Stimulated activated CD8-positive, alpha-beta memory T cell treated with anti-CD3 and anti-CD28 coated beads, Interleukin-15, amount 100 ng/mL, for 1 hour (primary cell): ENCODE data around the gene SMYD3.
"Not testable (repeated sequence)": the region's sequence is repeated elsewhere in the genome, so short reads cannot be mapped to it uniquely, and the experiment has no call there.

Experiments used
- DNase-seq: peaks from one replicate; pipeline ENCODE4 v3.0.0-alpha.2; 2020; ENCODE audit warnings: low read depth

The SMYD3 gene

GRCh38 chr1:245765230-245766000 lies 741.7 kb downstream of the SMYD3 start:
- DNase-seq = no peak

GRCh38 chr1:245763873-245764331 lies 743.2 kb downstream of the SMYD3 start:
- no peak for DNase-seq

DNA sequence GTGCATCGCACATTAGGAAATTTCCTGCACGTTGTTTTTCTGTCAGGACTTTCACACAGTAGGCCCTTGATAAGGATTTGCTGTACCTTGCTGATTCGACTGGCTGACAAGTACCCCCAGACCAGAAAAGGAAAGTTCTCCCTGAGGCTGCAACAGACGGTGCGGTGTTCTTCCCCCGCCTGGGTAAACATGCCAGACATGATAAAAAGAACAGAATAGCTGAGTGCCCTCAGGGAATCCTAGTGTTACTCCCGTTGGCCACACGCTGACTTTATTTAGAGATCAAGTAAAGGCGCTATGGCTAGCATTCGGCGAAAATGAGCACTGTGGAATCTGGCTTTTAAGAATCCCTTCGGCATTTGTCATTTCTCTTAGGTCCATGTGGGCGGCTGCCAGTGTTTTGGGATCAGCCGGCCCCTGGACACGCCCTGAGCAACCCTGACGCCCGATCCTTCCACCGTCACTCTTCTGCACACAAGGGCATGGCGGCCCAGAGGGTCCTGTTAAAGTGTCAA lies 744.6 kb downstream of the SMYD3 start:
- no peak for DNase-seq

GRCh38 chr1:245760301-245760700 lies 746.8 kb downstream of the SMYD3 start:
- no peak for DNase-seq

DNA sequence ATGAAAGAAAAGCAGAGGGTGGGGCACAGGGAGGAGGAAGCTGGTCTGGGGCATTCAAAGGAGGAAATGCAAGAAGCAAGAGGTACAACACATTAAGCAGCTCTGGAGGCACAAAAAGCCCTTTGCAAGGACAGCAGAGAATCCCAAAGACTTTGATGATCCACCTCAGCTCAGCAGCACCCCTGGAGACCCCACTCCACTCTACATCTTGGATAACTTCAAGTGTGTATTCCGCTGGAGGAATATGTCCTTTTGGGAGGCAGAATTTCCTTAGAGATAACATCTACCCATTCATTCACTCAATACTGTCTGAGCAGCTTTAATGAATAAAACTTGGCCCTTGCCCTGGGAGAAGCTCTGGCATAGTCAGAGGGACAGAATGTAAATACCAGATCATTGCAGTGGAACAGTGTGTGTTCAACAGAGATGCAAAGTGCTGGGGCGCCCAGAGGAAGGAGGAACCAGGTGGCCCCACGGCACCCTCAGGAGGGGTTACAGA lies 752.6 kb downstream of the SMYD3 start:
- DNase-seq = no peak

DNA sequence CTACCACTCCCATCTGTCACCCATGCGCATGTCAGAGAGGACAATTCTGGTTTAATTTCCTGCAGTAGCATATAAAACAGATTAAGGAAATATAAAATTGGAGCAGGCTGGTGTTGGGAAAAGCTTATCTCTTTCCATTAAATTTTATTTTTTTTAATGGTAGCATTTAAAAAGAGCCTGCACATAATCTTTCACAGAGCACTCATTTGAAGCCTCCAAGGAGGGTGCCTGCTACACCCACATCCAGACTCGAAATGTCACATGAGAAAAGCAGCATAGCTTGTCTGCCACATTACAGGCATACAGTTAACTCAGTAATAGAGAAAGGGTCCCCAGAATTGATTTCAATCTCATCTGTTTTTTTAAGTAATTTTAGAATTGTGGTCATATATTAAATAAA lies 753.3 kb downstream of the SMYD3 start:
- no peak for DNase-seq

GRCh38 chr1:245752561-245752960 lies 754.5 kb downstream of the SMYD3 start:
- no peak for DNase-seq

GRCh38 chr1:245751726-245752470 lies 755.2 kb downstream of the SMYD3 start:
- no peak for DNase-seq

GRCh38 chr1:245751116-245751515 lies 756.0 kb downstream of the SMYD3 start:
- DNase-seq = no peak

GRCh38 chr1:245750261-245750660 lies 756.8 kb downstream of the SMYD3 start:
- DNase-seq = no peak

- DNase-seq = no peak
Measured at GRCh38 chr1:245749053-245749452, 758.0 kb downstream of the SMYD3 start.

- no peak for DNase-seq
Measured at GRCh38 chr1:245748646-245749045, 758.4 kb downstream of the SMYD3 start.

GRCh38 chr1:245748240-245748639 lies 758.8 kb downstream of the SMYD3 start:
- DNase-seq = no peak

GRCh38 chr1:245742896-245743295 lies 764.2 kb downstream of the SMYD3 start:
- no peak for DNase-seq

DNA sequence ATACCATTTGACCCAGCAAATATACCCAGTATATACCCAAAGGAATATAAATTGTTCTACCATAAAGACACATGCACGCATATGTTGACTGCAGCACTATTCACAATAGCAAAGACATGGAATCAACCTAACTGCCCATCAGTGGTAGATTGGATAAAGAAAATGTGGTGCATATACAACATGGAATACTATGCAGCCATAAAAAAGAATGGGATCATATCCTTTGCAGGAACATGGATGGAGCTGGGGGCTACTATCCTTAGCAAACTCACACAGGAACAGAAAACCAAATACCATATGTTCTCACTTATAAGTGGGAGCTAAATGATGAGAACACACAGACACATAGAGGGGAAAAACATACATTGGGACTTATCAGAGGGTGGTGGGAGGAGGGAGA lies 766.7 kb downstream of the SMYD3 start:
- not testable (repeated sequence) for DNase-seq

GRCh38 chr1:245730801-245731200 lies 776.3 kb downstream of the SMYD3 start:
- no peak for DNase-seq

DNA sequence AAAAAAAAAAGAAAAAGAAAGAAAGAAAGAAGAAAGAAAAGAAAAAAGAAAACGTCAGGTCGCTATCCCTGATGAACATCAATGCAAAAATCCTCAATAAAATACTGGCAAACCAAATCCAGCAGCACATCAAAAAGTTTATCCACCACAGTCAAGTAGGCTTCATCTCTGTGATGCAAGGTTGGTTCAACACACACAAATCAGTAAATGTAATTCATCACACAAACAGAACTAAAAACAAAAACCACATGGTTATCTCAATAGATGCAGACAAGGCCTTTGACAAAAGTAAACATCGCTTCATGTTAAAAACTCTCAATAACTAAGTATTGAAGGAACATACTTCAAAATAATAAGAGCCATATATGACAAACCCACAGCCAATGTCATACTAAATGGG lies 779.0 kb downstream of the SMYD3 start:
- DNase-seq = not testable (repeated sequence)

DNA sequence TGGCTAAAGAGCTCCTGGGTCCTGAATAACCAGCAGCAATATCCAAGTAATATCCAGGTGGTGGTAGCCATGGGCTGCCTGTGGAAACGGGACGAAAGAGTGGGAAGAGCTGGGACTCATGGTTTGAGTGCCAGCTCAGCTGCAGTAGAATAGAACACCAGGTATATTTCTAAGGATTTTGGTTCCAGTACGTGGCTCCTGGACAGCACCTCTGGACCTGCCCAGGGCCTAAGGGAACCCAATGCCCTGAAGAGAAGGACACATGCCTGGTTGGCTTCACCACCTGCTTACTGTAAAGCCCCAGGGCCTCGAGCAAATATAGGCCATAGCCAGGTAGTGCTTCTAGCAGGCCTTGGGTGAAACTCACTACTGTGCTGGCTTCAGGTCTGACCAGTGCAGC lies 785.6 kb downstream of the SMYD3 start:
- no peak for DNase-seq

GRCh38 chr1:245718951-245719350 lies 788.1 kb downstream of the SMYD3 start:
- DNase-seq = no peak

DNA sequence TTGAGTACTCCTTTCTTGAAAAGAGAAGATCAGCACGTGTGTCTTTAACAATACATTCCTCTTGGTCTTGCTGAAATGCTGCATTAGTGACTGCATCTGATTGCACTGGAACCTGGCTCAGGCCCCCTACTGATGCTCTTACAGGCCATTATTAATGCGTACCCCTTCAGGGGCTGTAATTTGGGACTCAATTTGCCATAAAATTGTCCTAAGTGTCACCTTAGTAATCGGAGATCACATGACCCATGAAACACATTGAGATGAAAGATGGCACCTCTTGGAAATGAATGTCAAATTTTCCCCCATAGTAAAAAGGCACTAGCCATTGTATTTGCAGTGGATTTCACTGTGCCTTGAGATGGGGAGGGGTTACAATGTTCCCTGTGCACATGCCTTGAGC lies 789.0 kb downstream of the SMYD3 start:
- DNase-seq = no peak

GRCh38 chr1:245717611-245718010 lies 789.5 kb downstream of the SMYD3 start:
- DNase-seq = no peak

DNA sequence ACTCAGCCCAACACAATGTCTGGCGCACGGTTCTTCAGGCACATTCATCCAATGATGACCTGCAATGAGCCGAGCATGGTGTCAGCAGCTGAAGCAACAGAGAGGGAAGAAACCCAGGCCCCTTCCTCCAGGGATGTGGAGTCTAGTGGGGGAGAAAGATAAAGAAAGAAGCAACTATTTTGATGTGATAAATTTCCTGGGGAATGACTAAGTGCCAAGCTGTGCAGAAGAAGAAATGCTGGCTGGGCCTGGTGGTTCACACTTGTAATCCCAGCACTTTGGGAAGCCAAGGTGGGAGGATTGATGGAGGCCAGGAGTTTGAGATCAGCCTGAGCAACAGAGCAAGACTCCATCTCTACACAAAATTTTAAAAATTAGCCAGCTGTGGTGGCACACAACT lies 790.5 kb downstream of the SMYD3 start:
- no peak for DNase-seq

DNA sequence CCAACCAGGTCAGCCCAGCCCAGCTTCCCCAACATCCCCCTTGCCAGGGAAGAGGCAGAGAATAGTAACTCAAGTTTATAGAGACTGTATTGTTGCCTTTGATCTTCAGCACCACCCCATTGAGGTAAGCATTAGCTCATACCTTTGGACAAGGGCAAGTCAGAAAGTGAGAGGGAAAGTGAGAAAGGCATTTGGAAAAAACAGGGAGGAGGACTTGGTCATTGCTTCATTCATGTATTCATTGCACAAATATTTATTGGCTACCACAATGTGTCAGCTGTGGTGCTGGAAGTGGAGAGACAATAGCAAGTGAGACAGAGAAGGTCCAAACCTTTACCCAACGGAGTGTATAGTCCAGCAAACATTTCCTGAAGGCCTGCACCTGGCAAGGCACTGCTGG lies 791.1 kb downstream of the SMYD3 start:
- no peak for DNase-seq
